GM19043 (cell line): ENCODE measurements around the gene ARHGAP26.
A peak's percentile ranks its signal among the peaks of the same experiment; 100 is the strongest.

Experiments
- ATAC-seq: cut with Tn5 transposase; IDR thresholded peaks from one replicate; pipeline ENCODE4 v1.9.1; 2021; ENCODE audit warnings: low read depth; ENCODE audit not compliant: unreplicated experiment

ARHGAP26 gene

DNA sequence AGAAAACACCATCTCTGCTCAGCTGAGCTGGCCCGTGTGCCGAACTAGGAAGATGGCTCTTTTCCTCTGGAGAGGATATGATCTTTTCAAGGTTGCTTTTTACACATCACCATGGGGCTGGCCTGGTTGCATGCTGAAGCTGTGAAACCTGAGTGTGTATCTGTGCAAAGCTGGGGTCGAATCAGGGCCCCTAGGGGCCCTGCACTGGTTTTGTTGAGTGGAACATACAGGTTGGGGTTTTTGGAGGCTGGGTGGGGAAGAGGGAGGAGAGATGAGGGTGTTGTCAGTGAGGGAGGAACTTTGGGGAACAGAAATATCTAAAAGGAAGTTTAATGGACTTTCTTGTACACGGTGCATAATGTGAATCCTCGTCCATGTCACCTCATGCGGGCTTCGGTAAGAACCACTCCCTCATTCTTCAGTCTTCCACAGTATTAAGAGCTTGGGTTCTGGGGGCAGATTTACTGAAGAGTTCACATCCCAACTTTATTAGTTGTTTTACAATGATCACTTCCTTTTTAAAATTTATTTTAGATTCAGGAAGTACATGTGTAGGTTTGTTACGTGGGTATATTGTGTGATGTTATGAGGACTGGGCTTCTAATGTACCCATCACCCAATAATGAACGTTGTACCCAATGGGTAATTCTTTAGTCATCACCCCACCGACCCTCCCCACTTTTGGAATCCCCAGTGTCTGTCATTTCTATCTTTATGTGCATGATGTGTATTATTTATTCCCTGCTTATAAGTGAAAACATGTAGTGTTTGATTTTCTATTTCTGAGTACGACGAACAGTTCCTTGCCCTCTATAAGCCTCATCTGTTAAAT, 395.1 kb downstream of the ARHGAP26 start:
- ATAC-seq = no peak

DNA sequence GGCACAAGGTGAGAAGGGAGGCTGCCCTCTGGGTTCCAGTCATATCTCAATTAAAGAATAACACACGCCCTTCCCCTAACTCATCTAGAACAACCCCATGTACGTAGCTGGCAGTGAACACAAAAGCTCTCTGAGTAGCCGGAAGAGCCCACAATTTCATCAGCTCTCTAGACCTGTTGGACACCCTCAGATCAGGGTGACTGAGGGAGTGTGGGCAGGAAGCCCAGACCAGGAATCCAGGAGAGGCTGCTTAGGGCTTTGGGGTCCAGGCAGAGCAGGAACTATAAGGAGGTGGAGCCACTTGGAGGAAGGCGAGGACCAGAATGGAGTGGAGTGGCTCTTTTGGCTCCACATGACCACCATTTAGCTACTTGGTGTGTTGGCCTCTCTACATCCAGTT, 395.9 kb downstream of the ARHGAP26 start:
- ATAC-seq = no peak

DNA sequence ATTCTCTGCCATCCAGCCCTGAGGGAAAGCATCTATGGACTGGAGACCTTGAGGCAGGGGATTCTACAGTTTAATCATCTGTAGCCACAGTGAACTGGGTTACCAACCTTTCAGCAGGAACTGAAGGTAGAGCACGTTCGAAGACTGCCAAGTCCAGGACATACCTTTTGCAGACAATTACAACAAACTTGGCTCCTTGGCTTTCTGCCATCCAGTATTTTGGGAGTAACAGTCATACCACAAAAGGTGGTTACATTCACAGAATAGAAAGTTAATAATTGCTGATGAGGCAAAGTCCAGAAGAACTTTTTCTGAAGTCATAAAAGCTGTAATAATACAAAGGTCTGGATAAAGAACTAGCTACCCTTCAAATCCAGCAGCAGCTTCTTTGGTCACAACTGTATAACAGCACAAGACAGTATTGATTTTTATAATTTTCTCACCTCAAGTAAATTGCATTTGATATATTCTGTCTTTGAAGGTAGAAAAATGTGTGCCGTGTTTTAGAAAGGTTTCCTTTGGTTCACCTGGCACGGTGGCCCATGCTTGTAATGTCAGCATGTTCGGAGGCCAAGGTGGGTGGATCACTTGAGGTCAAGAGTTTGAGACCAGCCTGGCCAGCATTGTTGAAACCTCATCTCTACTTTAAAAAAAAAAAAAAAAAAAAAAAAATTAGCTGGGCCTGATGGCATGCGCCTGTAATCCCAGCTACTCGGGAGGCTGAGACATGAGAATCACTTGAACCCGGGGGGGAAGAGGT, 396.7 kb downstream of the ARHGAP26 start:
- peak; percentile 49 for ATAC-seq

DNA sequence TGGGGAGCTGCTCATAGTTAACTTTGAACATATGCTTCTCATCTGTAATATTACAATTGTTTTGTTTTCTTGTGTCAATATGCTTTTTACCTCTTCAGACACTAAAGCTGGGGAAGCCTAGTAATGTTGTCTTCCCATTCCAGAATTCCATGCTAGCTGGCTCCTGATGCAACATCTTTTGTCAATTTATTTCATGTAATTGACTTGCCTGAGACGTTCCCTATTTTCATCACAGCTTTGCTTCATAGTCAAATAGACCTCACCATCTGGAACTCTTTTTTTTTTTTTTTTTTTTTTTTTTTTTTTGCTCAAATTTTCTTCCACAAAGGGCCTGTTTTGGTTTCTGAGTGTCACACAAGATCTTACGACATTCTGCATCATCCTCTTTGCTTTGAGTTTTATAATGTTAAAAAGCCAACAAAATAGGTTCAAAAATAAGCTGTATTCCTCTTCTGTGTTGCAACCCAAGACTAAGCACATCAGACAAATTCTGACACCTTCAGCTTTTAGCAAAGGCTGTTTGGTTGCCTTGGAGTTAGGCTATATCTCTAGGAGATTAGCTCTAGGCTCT, 398.1 kb downstream of the ARHGAP26 start:
- no peak for ATAC-seq

DNA sequence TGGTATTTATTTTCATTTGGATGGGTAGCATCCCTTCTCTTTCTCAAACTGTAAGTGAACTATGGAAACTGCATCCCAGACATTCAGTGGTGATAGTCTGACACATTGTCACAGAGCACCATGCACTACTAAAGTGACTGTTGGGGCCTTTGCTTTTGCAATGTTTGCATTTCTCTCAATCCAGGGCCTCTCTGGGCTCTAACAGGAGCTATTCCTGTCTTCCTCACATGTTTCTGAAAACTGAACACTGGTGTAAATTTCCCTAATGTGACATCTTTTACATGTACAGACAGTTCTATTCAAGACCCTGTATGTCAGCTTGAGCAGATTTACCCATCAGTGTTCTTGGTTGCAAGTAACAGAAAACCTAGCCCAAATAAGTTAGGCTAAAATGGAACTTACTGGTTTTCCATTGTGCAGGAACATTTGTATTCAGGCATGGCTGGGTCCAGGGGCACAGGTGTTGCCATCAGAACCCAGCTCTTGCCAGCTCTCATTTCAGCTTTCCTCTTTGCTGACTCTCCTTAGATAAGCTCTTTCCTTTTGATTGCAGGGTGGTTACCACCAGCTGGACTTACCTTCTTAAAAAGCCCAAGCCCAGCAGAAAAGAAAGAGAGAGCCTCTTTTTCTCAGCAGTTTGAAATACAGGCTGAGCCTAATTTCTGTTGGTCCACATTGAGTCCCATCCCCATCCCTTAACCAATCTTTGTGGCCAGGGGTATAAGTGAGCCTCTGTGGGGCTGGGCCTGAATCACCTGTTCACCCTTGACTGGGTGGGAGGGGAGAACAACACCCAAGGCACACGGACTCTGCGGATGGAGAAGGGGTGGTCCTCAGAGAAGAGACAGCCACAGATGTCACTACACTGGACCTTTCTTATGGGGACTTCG, 399.0 kb downstream of the ARHGAP26 start:
- no peak for ATAC-seq

DNA sequence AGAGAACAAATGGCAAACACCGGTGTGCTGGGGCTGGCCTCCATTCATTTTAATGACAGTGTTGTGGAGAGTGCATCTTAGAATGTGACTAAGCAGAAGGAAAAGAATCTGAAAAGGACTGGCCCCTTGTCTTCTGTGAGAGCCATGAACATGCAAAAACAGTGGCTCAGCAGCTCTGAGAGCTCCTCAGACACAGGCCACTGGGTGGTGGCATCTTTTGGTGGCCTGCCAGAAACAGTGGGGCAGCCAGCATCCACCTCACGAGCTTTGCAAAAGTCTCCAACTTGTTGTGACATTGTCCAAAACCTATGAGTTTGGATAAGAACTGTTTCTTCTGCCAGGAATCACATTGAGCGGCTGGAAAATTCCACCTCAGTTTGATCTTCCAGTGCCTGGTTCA, 399.9 kb downstream of the ARHGAP26 start:
- ATAC-seq = no peak

DNA sequence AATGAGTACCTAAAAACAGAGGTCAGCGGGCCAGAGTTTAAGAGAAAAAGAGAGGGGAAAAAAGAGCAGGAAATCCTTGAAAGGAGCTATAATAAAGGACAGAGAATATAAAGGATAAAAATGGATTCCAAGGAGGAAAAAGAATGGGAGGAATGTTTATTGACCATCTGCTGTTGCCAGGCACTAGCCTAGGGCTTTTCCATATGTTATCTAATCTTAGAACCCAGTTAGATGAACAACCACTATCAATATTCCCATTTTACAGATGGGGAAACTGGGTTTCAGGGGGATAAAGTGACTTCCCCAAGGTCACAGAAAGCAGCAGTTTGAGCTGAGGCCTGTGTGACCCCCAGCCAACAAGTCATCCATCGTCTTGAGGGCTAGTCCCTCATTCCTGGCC, 400.8 kb downstream of the ARHGAP26 start:
- ATAC-seq = no peak

DNA sequence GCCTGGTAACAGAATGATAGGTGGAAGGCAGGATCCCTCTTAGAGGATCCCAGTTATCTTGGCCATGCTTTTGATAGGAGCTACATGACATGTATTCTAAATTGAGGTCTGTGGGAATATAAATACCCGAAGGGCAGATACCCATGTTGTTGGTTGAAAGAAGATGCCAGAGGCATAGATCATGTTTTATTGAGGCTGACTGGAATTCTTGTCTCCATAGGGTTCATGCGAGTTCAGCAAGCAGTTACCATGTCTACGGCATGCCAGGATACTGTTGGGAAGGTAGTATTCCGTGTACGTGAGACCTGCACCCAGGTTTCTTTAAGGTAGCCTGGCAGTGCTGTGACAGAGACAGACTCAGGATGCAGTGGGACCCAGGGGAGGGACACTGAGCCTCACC, 402.6 kb downstream of the ARHGAP26 start:
- ATAC-seq = no peak

DNA sequence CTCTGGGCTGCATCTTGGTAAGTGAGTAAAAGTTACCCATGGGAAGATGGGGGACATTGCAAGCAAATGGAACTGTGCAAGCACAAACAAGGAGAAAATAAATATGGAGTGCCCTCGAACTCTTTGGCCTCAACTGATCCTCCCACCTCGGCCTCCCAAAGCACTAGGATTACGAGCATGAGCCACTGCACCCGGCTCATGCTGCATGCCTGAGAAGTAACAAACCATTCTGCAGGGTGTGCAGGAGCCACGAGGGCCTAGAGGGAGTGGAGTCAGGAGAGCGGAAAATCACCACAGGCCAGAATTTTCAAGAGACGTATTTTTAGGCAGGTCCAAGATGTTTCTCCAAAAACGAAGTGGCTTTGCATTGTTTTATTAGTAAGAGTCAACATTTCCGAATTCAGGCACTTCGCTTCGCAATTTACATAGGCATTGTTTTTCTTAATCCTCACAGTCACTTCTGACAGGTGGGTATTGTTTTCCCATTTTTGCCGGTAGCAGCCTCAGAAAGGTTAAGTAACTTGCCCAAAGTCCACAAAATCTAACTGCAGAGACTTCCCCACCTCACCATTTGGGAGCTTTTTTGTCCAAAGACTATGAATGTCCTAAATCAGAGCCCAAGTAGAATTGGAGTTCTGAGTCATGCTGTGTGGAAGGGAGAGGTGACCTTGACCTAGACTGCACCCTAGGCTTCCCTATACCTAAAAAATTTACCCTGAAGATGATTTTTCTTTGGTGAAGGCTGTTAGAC, 403.1 kb downstream of the ARHGAP26 start:
- ATAC-seq = no peak

DNA sequence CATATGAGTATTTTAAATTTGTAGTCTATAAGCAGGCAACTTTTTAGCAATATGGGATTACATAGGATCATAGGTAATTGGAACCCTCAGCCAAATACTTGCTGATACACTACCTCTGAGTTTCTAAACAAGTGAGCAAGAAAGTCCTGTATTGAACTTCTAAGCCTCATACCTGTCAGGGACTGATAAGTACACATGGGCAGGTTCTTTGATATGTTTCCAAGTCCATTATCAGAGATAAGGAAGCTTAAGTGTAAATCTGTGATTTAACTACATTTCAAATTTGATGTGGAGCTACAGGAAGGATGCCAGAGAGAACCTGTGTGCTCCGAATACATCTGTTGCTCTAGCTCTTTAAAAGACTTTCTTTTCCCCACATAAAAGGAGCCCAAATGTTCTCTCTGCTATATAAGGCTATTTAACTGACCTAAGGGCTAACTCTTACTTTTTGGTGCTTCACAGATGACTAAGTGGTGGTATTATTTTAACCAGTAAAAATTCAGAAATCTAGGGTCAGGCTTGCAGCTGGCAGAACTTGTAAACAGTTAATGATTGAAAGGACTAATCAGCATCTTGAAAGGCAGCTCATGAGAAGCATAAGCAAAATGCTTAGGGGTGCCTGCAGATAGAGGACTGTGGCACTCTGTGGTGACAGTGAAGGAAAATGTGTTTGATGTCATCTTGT, 404.7 kb downstream of the ARHGAP26 start:
- ATAC-seq = peak; percentile 88

DNA sequence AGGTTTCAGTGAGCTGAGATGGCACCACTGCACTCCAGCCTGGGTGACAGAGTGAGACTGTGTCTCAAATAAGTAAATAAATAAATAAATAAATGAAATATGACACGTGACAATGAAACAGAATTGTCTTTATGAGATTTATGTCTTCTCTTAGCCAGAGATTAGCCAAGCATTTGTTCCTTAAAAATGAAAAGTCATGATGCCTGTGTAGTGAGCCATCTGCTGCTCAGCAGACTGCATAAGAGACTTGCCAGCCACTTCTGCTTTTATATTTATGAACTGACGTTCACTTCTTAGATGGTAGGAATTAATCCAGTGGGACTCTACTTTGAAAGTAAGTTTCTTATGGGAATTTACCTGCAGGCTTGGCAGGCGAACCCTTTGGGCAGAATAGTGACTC, 405.9 kb downstream of the ARHGAP26 start:
- no peak for ATAC-seq

DNA sequence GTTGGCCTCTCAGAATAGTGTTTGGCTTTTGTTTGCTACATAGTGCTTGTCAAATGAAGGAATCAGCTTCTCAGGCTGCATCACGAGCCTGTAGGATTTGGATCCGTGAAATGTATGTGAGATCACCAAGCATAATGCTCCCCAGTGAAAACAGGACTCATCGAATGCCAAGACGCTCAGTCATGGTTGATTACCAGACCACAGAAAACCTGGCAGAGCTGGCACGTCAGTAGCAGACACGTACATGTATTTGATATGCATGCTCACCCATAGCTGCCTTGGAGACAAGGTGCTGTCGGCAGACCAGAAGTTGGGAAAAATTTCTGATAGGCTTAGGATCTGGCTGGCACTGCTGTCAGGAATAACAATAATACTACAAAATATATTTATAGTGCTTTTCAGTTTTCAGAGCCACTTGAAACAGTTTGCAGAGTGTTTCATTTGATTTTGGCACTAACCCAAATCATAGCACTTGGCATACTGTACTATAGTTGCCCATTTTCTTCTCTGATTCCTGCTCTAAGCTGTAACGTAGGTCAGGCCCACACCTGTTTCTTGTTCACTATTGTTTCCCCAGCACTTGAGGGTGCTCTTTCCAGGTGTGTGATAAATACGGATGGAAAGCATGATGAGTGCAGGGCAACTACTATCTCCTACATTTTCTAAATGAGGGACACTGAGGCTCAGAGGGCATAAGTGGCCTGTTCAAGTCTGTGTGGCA, 407.2 kb downstream of the ARHGAP26 start:
- no peak for ATAC-seq

DNA sequence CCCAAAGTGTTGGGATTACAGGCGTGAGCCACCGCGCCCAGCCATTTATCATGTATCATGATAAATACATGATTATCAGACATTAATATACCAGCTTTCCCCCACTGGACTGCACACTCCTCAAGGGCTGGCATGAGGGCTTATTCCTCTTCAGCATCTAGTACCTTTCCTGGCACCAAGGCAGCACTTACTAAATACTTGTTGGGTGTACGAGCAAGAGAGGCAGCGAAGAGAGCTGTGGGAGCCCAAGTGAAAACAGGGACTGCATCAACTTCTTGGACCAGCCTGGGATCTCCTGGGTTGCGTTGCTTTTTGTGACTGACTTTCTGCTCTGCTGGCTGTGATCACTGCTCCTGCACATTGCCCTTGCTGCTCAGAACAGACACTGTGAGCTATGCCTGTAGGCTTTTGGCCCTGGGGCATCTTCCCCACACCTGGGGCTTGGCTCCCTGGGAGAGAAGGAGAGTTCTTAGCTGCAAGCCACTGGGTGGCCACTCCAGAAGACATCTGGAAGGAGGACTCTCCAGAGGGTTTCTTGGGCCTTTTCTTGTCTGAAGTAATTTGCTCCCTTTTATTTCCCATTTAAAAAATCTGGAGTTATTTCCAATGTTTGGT, 409.1 kb downstream of the ARHGAP26 start:
- ATAC-seq = no peak

DNA sequence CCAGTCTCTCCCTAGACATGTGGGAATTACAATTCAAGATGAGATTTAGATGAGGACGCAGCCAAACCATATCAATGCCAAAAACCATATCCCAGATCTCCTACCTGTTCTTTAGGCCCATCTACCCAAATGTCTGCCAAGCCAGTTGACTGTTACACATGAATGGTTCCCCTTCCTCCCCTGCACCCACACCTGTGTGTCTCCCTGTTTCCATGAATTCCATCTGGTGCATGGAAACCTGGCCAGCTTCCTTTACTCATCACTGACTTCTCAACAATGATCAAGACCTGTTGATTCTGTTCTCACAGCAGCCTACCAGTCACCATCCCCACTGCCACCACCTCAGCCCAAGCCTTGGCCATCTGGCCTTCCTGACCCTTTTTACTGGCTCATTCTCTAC, 410.6 kb downstream of the ARHGAP26 start:
- no peak for ATAC-seq

DNA sequence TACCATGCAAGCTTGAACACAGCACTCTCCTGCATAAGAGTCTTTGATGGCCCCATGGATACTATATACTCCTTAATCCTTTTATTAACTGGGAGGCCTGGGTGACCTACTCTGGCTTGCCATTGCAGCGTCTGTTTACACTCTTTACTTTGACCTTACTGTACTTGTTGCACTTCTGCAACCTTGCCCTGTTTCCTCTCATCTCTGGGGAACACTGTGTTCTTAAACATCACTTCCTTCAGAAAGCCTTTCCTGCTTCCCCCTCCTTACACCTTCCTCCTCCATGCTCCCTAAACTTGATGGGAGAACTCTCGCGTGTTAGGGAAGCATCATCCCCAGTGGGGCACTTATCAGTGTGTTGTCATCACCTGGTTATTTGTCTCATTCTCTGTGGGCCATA, 411.0 kb downstream of the ARHGAP26 start:
- ATAC-seq = no peak

DNA sequence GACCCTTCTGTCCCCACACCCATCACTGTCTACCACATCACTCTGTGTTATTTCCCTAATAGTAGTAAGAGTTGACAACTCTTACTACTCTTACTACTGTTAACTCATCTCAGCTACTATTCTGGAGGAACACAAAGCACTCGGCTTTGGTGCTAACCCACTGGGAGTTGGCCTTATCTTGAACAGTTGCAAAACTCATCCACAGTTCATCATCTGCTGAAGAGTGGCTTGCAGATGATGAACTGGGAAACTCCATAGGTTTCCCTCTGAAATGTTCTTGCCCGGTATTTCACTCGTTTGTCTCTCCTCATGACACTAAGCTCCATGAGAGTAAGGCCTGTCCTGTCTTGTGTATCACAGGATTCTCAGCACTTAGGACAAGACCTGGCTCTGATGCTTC, 411.9 kb downstream of the ARHGAP26 start:
- no peak for ATAC-seq

DNA sequence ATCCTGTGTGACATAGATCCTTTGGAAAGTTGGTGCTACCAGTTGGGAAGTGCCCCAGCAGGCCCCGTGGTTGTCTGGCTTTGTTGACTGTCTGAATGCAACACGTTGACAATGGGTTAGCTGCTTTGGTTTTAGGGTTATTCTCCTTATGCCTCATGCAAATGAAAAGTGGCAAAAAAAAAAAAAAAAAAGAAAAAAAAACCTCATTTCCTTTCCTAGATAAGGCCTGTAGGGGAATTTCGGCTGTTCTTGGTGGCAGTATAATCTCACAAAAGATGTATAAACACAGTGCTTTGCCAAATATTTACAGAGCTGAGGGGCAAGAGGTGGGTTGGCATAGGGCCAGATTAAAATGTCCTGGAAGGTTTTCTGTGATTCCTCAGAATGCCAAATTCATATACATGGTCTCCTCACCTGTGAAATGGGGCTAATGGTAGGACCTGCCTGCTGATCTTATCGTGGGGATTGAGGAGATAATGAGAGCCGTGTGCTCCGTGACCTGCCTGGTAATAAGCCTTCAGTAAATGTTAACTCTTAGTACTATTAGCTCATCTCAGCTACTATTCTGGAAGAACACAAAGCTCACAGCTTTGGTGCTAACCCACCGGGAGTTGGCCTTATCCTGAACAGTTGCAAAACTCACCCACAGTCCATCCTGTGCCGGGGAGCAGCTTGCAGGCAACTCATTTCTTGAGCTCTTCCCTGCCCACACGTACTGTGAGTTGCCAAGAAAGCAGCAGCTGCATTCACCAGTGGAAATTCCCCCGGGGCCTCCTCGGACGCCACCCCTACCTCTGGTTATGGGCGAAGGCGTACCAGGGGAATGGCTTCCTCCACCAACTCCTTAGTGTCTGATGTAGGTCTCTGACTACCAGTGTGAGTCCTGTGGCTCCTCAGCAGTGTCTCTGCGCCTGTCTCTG, 413.0 kb downstream of the ARHGAP26 start:
- ATAC-seq = peak; percentile 45
